B cell (primary cell): ENCODE results near the gene CTNNA3.

Experiments
- CTCF ChIP-seq: fragments of 200-600 bp; IDR thresholded peaks from one replicate; pipeline ENCODE4 v1.8.0; 2022; ENCODE audit warnings: antibody characterized with exemption, mild to moderate bottlenecking
- EZH2 ChIP-seq: IDR thresholded peaks from 2 replicates; pipeline ENCODE4 v1.6.1; 2012; ENCODE audit warnings: borderline replicate concordance, low read depth, mild to moderate bottlenecking, moderate library complexity, low read length; ENCODE audit not compliant: insufficient read depth, poor library complexity, severe bottlenecking

- TF ChIP-seq EZH2 (no peak), CTCF (no peak)
These were observed 1366.8 kb downstream of the CTNNA3 start for GRCh38 chr10:66329147-66329546.
